ENCODE results near the gene GNAZ. TPM values are rescaled to one million over a fixed set of nuclear protein-coding genes. Genes with fewer than 3 reads are reported as not detected.

The GNAZ gene
- total and polyA plus RNA-seq, 7 donors: under 0.01 to 27.6 (median 22.8) TPM

- DNase-seq: no peak
- H3K4me3 ChIP-seq: no peak overlapping the region
- 86 to 89% methylated on average over 9 of the region's 9 CpGs for WGBS, 2 donors
- TF ChIP-seq CTCF (IDR thresholded peaks at IDR 0.05) (no peak), POLR2A (IDR thresholded peaks at IDR 0.05) (no peak), EP300 (IDR thresholded peaks at IDR 0.05) (no peak), POLR2AphosphoS5 (IDR thresholded peaks at IDR 0.05) (no peak)
- H3K36me3 ChIP-seq: peaks cover 0 to 15% (median 0%) of the 10 kb centered on the region in 4 donors
- H3K27me3 ChIP-seq: no peaks in the 10 kb centered on the region
- no peak overlapping the region for H3K27ac ChIP-seq
- intact Hi-C loops (cut with DNase I): no loop called here
- no peaks in the 10 kb centered on the region for H3K9me3 ChIP-seq
- peaks cover 0 to 19% (median 15%) of the 10 kb centered on the region in 4 donors for H3K4me1 ChIP-seq
These were observed 23.9 kb downstream of the GNAZ start for GRCh38 chr22:23094260-23094659.

DNA sequence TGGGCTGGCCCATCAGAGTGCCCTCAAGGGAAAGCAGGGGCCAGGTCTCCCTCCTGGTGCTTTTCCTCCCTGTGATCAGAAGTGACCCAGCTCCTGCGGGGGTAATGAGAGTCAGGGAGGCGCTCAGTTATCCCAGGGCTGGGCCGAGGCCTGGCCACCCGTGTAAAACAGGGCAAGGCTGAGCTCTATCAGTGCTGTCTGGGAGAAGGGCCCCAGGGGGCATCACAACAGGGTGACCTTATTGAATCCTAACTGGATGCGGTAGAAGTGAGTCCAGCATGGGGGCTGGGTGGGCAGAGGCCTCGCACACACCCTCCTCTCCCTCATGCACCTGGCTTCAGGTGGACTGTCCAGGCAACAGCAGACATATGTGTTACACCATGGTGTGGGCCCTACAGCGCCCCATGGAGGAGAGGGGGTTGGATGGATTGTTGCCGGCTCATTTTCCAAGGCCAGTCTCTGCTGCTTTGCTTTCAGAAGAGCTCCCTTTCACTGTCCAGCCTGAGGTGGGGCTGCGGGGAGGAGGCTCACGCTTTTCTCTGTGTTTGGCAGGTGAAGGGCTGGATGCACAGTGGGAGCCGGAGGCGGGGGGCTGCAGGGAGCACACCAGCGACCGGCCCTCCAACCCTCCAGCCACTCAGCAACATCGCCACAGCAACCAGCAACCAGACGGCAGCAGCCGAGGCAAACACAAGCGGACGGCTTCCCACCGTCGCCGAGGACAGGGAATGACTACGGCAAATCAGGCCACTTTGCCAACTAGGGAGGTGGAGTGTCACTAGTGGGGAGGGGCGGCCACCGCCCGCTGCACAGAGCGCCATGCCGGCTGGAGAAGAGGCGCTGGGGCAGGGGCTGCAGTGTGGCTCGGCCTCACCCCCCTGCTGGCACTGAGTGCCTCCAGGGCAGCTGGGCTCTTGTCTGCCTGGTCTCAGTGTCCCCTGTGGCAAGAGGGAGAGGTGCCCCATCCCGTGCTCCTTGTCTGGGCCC, 24.7 kb downstream of the GNAZ start:
- Histone ChIP-seq H3K4me1 (peaks cover 0 to 26% (median 21%) of the 10 kb centered on the region in 4 donors), H3K36me3 (peaks cover 0 to 15% (median 0%) of the 10 kb centered on the region in 4 donors), H3K27me3 (no peaks in the 10 kb centered on the region), H3K4me3 (no peak overlapping the region), H3K9me3 (no peaks in the 10 kb centered on the region), H3K27ac (no peak overlapping the region)
- intact Hi-C loops (cut with DNase I): no loop called here
- TF ChIP-seq POLR2AphosphoS5 (IDR thresholded peaks at IDR 0.05) (no peak), POLR2A (IDR thresholded peaks at IDR 0.05) (no peak), EP300 (IDR thresholded peaks at IDR 0.05) (no peak), CTCF (IDR thresholded peaks at IDR 0.05) (no peak)
- 93% methylated on average over 31 of the region's 31 CpGs for WGBS, 2 donors
- no peak for DNase-seq

- Histone ChIP-seq H3K27ac (no peak overlapping the region), H3K4me3 (no peak overlapping the region), H3K27me3 (no peaks in the 10 kb centered on the region), H3K9me3 (no peaks in the 10 kb centered on the region), H3K36me3 (peaks cover 0 to 15% (median 0%) of the 10 kb centered on the region in 4 donors), H3K4me1 (peaks cover 0 to 26% (median 22%) of the 10 kb centered on the region in 4 donors)
- WGBS, 2 donors: 96% methylated on average over 45 of the region's 45 CpGs
- intact Hi-C loops (cut with DNase I): no loop called here
- no peak for DNase-seq
- TF ChIP-seq POLR2A (IDR thresholded peaks at IDR 0.05): no peak
- TF ChIP-seq POLR2AphosphoS5 (IDR thresholded peaks at IDR 0.05): no peak
- TF ChIP-seq EP300 (IDR thresholded peaks at IDR 0.05): no peak
- no peak for TF ChIP-seq CTCF (IDR thresholded peaks at IDR 0.05)
These were observed 25.5 kb downstream of the GNAZ start for GRCh38 chr22:23095733-23096342.

DNA sequence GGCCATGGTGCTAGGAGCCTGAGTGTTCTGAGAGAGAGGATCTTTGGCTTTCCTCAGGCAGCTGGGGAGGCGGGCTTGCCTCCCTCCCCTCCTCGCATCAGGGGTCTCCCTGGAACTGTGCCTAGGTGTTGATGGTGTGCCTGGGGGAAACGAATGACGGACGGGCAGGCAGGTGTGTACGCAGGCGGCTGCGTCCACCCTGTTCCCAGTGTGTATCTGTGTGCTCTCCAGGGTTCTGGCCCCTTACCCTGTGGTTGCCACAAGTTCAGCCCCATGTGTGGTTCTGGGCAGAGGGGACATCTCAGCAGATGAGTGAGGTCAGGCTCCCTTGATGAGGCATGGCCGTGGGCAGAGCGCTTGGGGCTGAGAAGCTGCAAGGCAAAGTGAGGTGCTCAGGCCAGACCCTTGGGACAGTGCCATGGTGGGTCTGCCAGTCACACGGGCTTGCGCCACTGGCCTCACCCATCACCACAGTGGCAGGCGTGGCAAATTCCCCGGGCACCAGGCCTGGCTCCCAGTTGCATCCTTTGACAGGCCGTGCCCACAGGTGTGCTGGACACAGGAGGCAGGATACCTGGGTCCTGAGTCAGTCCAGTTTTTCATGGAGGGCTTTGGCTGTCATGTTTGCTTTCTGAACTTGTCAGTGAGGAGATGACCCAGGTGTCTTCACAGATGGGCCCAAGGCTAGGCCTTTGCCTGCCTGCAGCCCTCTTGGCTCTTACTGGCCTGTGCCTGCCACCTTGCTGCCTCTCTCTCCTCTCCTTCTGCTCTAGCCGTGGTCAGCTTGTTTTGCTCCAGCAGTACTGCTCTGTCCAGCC, 27.3 kb downstream of the GNAZ start:
- H3K9me3 ChIP-seq: no peaks in the 10 kb centered on the region
- intact Hi-C loops (cut with DNase I): loop anchor here (2.0 kb wide), 1 partner anchor 27 kb away; the partner anchor contains the start of gene GNAZ
- DNase-seq: no peak
- TF ChIP-seq CTCF (IDR thresholded peaks at IDR 0.05) (no peak), POLR2AphosphoS5 (IDR thresholded peaks at IDR 0.05) (no peak), EP300 (IDR thresholded peaks at IDR 0.05) (no peak), POLR2A (IDR thresholded peaks at IDR 0.05) (no peak)
- 91 to 92% methylated on average over 16 of the region's 16 CpGs for WGBS, 2 donors
- H3K4me3 ChIP-seq: no peak overlapping the region
- no peaks in the 10 kb centered on the region for H3K27me3 ChIP-seq
- H3K27ac ChIP-seq: peak overlapping the region; percentile 73 to 87 (median 79)
- peaks cover 0 to 15% (median 0%) of the 10 kb centered on the region in 4 donors for H3K36me3 ChIP-seq
- H3K4me1 ChIP-seq: peaks cover 0 to 26% (median 22%) of the 10 kb centered on the region in 4 donors
